Fibroblast of pulmonary artery (primary cell): Measurements from ENCODE around the gene BABAM2.

Experiments used
- DNase-seq: peaks from one replicate; pipeline ENCODE4 v3.0.0-alpha.2; 2010; ENCODE audit warnings: low read depth
- H3K4me3 ChIP-seq: replicated peaks from 2 replicates; pipeline ENCODE4 v1.5.1; 2011; ENCODE audit warnings: low read depth, mild to moderate bottlenecking, control low read depth, low read length, moderate library complexity
- CTCF ChIP-seq: IDR thresholded peaks from 2 replicates; pipeline ENCODE4 v1.5.1; 2011; ENCODE audit warnings: mild to moderate bottlenecking, control low read depth, low read length, inconsistent platforms; ENCODE audit errors: missing control alignments

Gene BABAM2

GRCh38 chr2:28375236-28375635 is 484.7 kb downstream of the BABAM2 start:
- H3K4me3 ChIP-seq = no peak overlapping the region
- TF ChIP-seq CTCF = no peak
- no peak for DNase-seq

- no peak overlapping the region for H3K4me3 ChIP-seq
- DNase-seq = no peak
- no peak for TF ChIP-seq CTCF
Observed at GRCh38 chr2:28375742-28376631, 485.5 kb downstream of the BABAM2 start.

GRCh38 chr2:28377195-28377816 is 486.8 kb downstream of the BABAM2 start:
- no peak for DNase-seq
- no peak overlapping the region for H3K4me3 ChIP-seq
- no peak for TF ChIP-seq CTCF

GRCh38 chr2:28377984-28378678 is 487.6 kb downstream of the BABAM2 start:
- no peak overlapping the region for H3K4me3 ChIP-seq
- no peak for TF ChIP-seq CTCF
- no peak for DNase-seq

- H3K4me3 ChIP-seq = no peak overlapping the region
- no peak for DNase-seq
- TF ChIP-seq CTCF = no peak
Observed at GRCh38 chr2:28378679-28379584, 488.4 kb downstream of the BABAM2 start.

GRCh38 chr2:28380219-28380618 is 489.7 kb downstream of the BABAM2 start:
- no peak for TF ChIP-seq CTCF
- DNase-seq = no peak
- H3K4me3 ChIP-seq = no peak overlapping the region
